GM12875 (cell line): Measurements from ENCODE around the gene SLC35F2.

Experiments
- H3K4me3 ChIP-seq: one replicate; pipeline ENCODE4 v1.5.1; 2011; ENCODE audit warnings: low read depth, low read length, control low read depth
- TF ChIP-seq, protein P1 (sequence below): IDR thresholded peaks from 2 replicates; pipeline ENCODE4 v1.5.1; 2011; ENCODE audit warnings: low read depth, mild to moderate bottlenecking, control low read depth, inconsistent platforms, low read length, moderate library complexity, borderline replicate concordance; ENCODE audit not compliant: insufficient read depth

Gene SLC35F2

DNA sequence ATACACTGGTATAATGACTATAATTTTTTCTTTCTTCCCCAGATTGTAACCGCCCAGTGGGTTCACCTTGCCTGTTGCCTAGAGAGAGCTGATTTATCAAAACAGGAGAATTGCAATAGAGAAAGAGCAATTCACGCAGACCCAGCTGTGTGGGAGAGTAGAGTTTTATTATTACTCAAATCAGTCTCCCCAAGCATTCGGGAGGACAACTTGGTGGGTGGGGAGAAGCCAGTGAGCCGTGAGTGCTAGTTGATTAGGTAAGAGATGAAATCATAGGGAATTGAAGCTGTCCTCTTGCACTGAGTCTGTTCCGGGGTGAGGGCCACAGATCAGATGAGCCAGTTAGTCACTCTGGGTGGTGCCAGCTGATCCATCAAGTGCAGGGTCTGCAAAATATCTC, 73.2 kb downstream of the SLC35F2 start:
- no peak overlapping the region for H3K4me3 ChIP-seq
- TF ChIP-seq, protein P1, sequence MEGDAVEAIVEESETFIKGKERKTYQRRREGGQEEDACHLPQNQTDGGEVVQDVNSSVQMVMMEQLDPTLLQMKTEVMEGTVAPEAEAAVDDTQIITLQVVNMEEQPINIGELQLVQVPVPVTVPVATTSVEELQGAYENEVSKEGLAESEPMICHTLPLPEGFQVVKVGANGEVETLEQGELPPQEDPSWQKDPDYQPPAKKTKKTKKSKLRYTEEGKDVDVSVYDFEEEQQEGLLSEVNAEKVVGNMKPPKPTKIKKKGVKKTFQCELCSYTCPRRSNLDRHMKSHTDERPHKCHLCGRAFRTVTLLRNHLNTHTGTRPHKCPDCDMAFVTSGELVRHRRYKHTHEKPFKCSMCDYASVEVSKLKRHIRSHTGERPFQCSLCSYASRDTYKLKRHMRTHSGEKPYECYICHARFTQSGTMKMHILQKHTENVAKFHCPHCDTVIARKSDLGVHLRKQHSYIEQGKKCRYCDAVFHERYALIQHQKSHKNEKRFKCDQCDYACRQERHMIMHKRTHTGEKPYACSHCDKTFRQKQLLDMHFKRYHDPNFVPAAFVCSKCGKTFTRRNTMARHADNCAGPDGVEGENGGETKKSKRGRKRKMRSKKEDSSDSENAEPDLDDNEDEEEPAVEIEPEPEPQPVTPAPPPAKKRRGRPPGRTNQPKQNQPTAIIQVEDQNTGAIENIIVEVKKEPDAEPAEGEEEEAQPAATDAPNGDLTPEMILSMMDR, result no peak

DNA sequence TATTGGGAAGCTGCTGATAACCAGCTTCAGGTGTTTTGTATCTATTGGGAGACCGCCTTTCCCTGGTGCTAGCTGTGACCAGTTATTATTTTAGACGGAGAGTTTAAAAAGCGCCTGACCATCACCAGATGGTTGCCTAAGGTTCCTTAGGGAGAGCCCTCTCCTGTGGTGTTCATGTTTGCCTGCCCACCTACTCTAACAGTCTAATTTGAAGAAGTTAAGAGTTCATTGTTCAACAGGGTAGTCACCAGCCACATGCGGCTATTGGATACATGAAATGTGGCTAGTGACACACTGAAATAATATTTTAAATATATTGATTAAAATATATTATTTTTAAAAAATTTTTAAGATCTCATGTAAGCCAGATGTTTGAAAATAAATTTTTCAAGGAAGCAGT, 75.5 kb downstream of the SLC35F2 start:
- H3K4me3 ChIP-seq, result no peak overlapping the region
- TF ChIP-seq, protein P1, result no peak

DNA sequence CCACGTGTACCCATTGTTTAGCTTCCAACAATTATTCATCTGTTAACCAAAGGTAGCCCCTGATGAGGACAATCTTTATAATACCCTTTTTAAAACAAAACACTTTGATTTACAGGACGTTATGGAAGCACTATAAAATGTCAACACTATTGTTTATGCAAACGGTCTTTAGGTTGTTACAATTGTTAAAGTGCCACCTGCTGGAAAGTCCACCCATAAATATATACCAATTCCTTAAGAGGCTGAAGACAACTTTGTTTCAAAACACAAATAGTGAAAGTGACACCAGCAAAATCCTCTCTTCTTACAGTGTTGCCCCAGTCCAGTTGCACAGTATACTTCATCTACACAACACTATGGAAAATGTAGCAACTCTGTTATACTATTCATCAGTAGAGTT, 77.8 kb downstream of the SLC35F2 start:
- TF ChIP-seq, protein P1, result no peak
- H3K4me3 ChIP-seq, result no peak overlapping the region

DNA sequence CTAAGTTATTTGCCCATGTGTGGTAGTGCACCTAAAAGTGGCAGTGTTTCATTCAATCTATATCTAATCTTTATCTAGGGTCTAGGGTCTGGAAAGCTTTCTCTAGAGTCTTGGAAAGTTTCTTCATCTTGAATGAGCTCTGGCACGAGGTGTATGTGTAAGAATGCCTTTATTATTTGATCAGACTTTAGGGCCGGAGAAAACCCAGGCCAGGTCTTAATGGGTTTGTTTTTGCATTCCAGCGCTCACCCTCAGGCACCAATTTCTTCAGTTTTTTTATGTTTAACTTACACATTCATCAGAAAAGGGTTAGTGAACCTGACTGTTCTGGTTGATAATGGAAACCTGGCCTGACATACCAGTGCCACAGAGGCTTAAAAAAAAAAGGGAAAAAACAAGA, 78.5 kb downstream of the SLC35F2 start:
- TF ChIP-seq, protein P1, result no peak
- no peak overlapping the region for H3K4me3 ChIP-seq

DNA sequence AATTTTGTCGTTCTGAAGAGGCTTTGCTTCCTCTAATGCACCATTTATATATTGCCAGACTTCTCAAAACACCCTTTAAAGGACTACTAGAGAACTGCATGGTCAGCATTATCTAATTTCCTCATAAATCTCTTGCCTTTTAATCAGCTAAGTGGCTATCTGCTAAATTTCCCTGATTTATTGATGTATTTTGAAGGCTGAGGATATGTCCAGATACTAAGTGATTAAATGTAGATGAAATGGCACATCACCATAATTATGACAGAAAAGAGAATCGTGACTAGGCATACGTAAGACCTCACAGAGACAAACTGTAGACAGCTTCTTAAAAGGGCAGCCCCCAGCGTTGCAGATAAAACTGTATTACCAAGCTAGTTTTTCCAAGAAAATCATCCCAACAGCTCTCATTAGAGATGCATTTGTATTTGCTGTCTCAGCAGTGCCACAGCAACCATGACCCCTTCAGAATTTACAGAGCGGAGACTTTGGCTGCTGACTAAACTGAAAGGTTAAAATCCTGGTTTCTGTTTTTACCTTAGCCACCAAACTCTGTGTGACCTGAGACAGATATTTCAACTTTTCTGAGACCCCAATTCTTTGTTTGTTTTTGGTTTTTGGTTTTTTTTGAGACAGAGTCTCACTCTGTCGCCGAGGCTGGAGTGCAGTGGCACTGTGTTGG, 79.6 kb downstream of the SLC35F2 start:
- H3K4me3 ChIP-seq, result no peak overlapping the region
- TF ChIP-seq, protein P1, result no peak

DNA sequence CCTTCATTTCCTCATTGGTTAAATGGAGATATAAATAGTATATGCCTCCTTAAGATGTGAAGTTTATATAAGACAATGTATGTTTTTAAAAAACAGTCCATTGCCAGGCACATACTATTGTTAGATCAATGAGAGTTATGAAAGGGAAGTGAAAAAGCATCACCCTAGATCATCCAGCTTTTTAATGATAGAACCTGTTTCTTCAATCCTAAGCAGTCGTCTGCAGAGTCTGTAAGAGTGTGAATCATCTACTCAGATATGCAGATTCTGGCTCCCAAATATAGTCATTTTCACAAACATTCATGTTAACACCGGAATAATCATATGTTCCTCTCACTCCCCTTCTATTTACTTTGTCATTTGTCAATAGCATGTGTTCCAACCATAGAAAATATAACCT, 81.5 kb downstream of the SLC35F2 start:
- H3K4me3 ChIP-seq, result no peak overlapping the region
- TF ChIP-seq, protein P1, result no peak

DNA sequence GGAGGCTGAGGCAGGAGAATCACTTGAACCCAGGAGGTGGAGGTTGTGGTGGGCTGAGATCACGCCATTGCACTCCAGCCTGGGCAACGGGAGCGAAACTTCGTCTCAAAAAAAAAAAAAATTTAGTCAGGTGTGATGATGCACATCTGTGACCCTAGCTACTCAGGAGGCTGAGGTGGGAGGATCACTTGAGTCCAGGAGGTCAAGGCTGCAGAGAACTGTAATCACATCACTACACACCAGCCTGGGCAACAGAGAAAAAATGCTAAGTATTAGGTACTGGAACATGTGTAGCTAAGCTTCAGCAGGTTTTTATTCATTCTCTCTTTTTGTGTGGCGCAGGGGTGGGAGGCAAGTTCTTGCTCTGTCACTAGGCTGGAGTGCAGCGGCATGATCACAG, 82.5 kb downstream of the SLC35F2 start:
- TF ChIP-seq, protein P1, result no peak
- no peak overlapping the region for H3K4me3 ChIP-seq
